SK-N-SH (cell line): ENCODE results near the gene TWNK. TPM values are rescaled to one million over a fixed set of nuclear protein-coding genes. Genes with fewer than 3 reads are reported as not detected.

Experiments
- CTCF ChIA-PET: fragments of 300-600, 350-600 bp; formaldehyde crosslinking; extraction: SDS; loops from one replicate; lab custom pipeline; 2021; lab: Yijun Ruan, JAX
- POLR2A ChIA-PET: fragments of 350-600 bp; sonication (Branson Sonifier 250); formaldehyde crosslinking; extraction: SDS; loops from one replicate; lab custom pipeline; 2020; ENCODE audit warnings: antibody characterized with exemption, inconsistent platforms; lab: Yijun Ruan, JAX
- DNase-seq: peaks from one replicate; pipeline ENCODE4 v3.0.0; 2012
- H2AFZ ChIP-seq: fragments of 200-600 bp; sonication (generic); 2 replicates; pipeline ENCODE4 v1.8.1; 2016; ENCODE audit warnings: antibody characterized with exemption, mild to moderate bottlenecking, low read depth
- H3F3A ChIP-seq: fragments of 200-600 bp; sonication (generic); replicated peaks from 2 replicates; pipeline ENCODE3; 2016; ENCODE audit warnings: antibody characterized with exemption, mild to moderate bottlenecking; ENCODE audit not compliant: insufficient read depth
- H3K27ac ChIP-seq, 2 experiments: fragments of 200-500 bp in 1 of 2; fragments of 200-600 bp in 1 of 2; sonication (Bioruptor generic) in 1 of 2; sonication (generic), shearing (Covaris generic) in 1 of 2; 2 replicates each; pipeline versions ENCODE4 v1.5.1 to v1.6.1; 2014 to 2016; ENCODE audit warnings: low read depth in 2 of 2, inconsistent platforms in 1 of 2, low read length in 1 of 2, mild to moderate bottlenecking in 1 of 2, mixed read lengths in 1 of 2
- H3K27me3 ChIP-seq: fragments of 200-600 bp; sonication (generic), shearing (Covaris generic); 2 replicates; pipeline ENCODE4 v1.6.1; 2016; ENCODE audit warnings: mixed run types; ENCODE audit not compliant: insufficient read depth
- H3K36me3 ChIP-seq, 2 experiments: fragments of 200-500 bp in 1 of 2; fragments of 200-600 bp in 1 of 2; sonication (Bioruptor generic) in 1 of 2; sonication (generic) in 1 of 2; replicated peaks in 1 of 2; 2 replicates each; pipeline versions ENCODE3 to v1.5.1; 2014 to 2016; ENCODE audit warnings: low read length in 1 of 2, mild to moderate bottlenecking in 1 of 2; ENCODE audit not compliant: insufficient read depth in 2 of 2, control insufficient read depth in 1 of 2
- H3K4me1 ChIP-seq, 2 experiments: fragments of 200-500 bp in 1 of 2; fragments of 200-600 bp in 1 of 2; sonication (Bioruptor generic) in 1 of 2; sonication (generic), shearing (Covaris generic) in 1 of 2; 2 replicates each; pipeline versions ENCODE4 v1.5.1 to v1.6.1; 2014 to 2016; ENCODE audit warnings: low read depth in 1 of 2, low read length in 1 of 2, mixed run types in 1 of 2; ENCODE audit not compliant: insufficient read depth in 2 of 2, control insufficient read depth in 1 of 2
- H3K4me2 ChIP-seq: fragments of 200-600 bp; sonication (generic), shearing (Covaris generic); 2 replicates; pipeline ENCODE4 v1.6.1; 2017; ENCODE audit warnings: mixed run types
- H3K4me3 ChIP-seq, 2 experiments: fragments of 200-500 bp in 1 of 2; fragments of 200-600 bp in 1 of 2; sonication (Bioruptor generic) in 1 of 2; sonication (generic), shearing (Covaris generic) in 1 of 2; 2 replicates each; pipeline versions ENCODE4 v1.5.1 to v1.8.1; 2014 to 2016; ENCODE audit warnings: low read depth in 2 of 2, inconsistent platforms in 1 of 2, low read length in 1 of 2, mild to moderate bottlenecking in 1 of 2, mixed read lengths in 1 of 2, moderate library complexity in 1 of 2
- H3K79me2 ChIP-seq: fragments of 200-600 bp; sonication (generic); 2 replicates; pipeline ENCODE4 v1.8.1; 2017; ENCODE audit warnings: mild to moderate bottlenecking; ENCODE audit not compliant: insufficient read depth
- H3K9ac ChIP-seq: fragments of 200-600 bp; sonication (generic); 2 replicates; pipeline ENCODE4 v1.6.1; 2017; ENCODE audit warnings: mixed run types
- H3K9me2 ChIP-seq: fragments of 200-600 bp; sonication (generic); 2 replicates; pipeline ENCODE4 v1.6.1; 2017; ENCODE audit warnings: mixed run types
- H3K9me3 ChIP-seq: fragments of 200-600 bp; sonication (generic); 2 replicates; pipeline ENCODE4 v1.6.1; 2017; ENCODE audit warnings: mixed run types, mild to moderate bottlenecking, moderate library complexity
- H4K20me1 ChIP-seq: fragments of 200-600 bp; sonication (generic); 2 replicates; pipeline ENCODE4 v1.6.1; 2017; ENCODE audit warnings: mild to moderate bottlenecking, mixed run types; ENCODE audit not compliant: insufficient read depth
- CHD2 ChIP-seq: fragments of 150-350 bp; IDR thresholded peaks from 2 replicates; pipeline ENCODE4 v1.6.1; 2018; ENCODE audit warnings: low read length; ENCODE audit not compliant: partially characterized antibody
- FOXJ3 ChIP-seq: sonication (generic); formaldehyde crosslinking; IDR thresholded peaks from 2 replicates; pipeline ENCODE4 v1.5.1; 2020; ENCODE audit warnings: mild to moderate bottlenecking, missing genetic modification reagents
- GABPA ChIP-seq: IDR thresholded peaks from 2 replicates; pipeline ENCODE4 v1.4.0; 2012; ENCODE audit warnings: low read depth, mild to moderate bottlenecking
- JUND ChIP-seq: IDR thresholded peaks from 2 replicates; pipeline ENCODE4 v1.4.0; 2012
- MEF2A ChIP-seq: IDR thresholded peaks from 2 replicates; pipeline ENCODE4 v1.4.0; 2012; ENCODE audit warnings: low read depth, borderline replicate concordance
- NFIC ChIP-seq: IDR thresholded peaks from 2 replicates; pipeline ENCODE4 v1.4.0; 2012; ENCODE audit warnings: borderline replicate concordance
- NRF1 ChIP-seq: IDR thresholded peaks from 2 replicates; pipeline ENCODE4 v1.6.1; 2012; ENCODE audit warnings: low read depth, mild to moderate bottlenecking, low read length
- RAD21 ChIP-seq: IDR thresholded peaks from 2 replicates; pipeline ENCODE4 v1.6.1; 2012; ENCODE audit warnings: mild to moderate bottlenecking, low read length
- RFX5 ChIP-seq: IDR thresholded peaks from 2 replicates; pipeline ENCODE4 v1.6.1; 2012; ENCODE audit warnings: mild to moderate bottlenecking, improper control_type of control experiment, low read length
- RXRA ChIP-seq: IDR thresholded peaks from 2 replicates; pipeline ENCODE4 v1.4.0; 2012; ENCODE audit warnings: low read depth, mild to moderate bottlenecking, borderline replicate concordance
- SIN3A ChIP-seq: IDR thresholded peaks from 2 replicates; pipeline ENCODE4 v1.6.1; 2012; ENCODE audit warnings: low read depth, mild to moderate bottlenecking, low read length, moderate library complexity, borderline replicate concordance
- TEAD4 ChIP-seq: IDR thresholded peaks from 2 replicates; pipeline ENCODE4 v1.4.0; 2012; ENCODE audit warnings: mild to moderate bottlenecking, borderline replicate concordance; ENCODE audit not compliant: insufficient read depth
- YY1 ChIP-seq: IDR thresholded peaks from 2 replicates; pipeline ENCODE4 v1.4.0; 2012; ENCODE audit warnings: low read depth, mild to moderate bottlenecking
- WGBS: methylation state at CpG from one replicate; pipeline ENCODE4 v1.1.6; 2017; ENCODE audit warnings: low lambda C conversion rate; 5-methylcytosine and 5-hydroxymethylcytosine counted together
- polyA plus RNA-seq, 3 experiments: library from polyadenylated mRNA; depleted of rRNA; stranded (reverse); fragments of >200 nt; gene quantifications; 2 replicates each; pipeline ENCODE4 v1.2.3, GENCODE V29; 2012
- TF ChIP-seq, protein P1 (sequence below): fragments of 200-600 bp; sonication (generic); IDR thresholded peaks from 2 replicates; pipeline ENCODE4 v1.6.1; 2017; ENCODE audit warnings: antibody characterized with exemption, mild to moderate bottlenecking, moderate library complexity
- TF ChIP-seq, protein P2 (sequence below): fragments of 150-350 bp; IDR thresholded peaks from 2 replicates; pipeline ENCODE4 v1.6.1; 2017; ENCODE audit warnings: antibody characterized with exemption, low read length, low read depth, borderline replicate concordance
- TF ChIP-seq, protein P3 (sequence below): IDR thresholded peaks from 2 replicates; pipeline ENCODE4 v1.4.0; 2012; ENCODE audit warnings: low read depth, borderline replicate concordance
- TF ChIP-seq, protein P4 (sequence below): IDR thresholded peaks from 2 replicates; pipeline ENCODE4 v1.4.0; 2012; ENCODE audit warnings: low read depth
- TF ChIP-seq, protein P5 (sequence below): IDR thresholded peaks from 2 replicates; pipeline ENCODE4; 2012
- TF ChIP-seq, protein P6 (sequence below): IDR thresholded peaks from 2 replicates; pipeline ENCODE4 v1.6.1; 2012; ENCODE audit warnings: mild to moderate bottlenecking, low read depth, low read length, moderate library complexity

TWNK gene
- polyA plus RNA-seq, 1 of the 3 experiments (the other 2 are of a cell fraction), result 16.4 TPM

DNA sequence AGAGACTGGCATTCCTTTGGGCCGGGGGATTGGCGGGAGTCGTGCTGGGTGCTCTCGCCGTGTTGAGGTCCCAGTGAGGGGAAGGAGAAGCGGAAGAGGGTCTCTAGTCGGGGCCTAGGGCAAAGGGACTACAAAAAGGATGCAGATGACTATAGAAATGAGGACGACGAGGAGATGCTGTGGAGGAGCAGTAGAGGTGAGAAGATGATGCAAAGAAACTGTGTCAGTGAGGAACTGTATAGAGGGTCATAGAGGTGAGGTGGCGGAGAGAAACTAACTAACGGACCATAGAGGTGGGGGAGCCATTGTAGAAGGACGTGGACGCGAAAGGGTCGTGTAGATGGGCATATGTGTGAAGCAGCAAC lies 324 bp downstream of the TWNK start:
- H3F3A ChIP-seq, result no peaks in the 10 kb centered on the region
- H4K20me1 ChIP-seq, result 0 out of 2 replicates have a peak, but pooled peaks cover 4% of the 10 kb centered on the region
- H3K9ac ChIP-seq, result peak overlapping the region; percentile 84
- peak overlapping the region; percentile 85 to 98 for H3K4me3 ChIP-seq
- no peaks in the 10 kb centered on the region for H3K9me2 ChIP-seq
- peaks cover 21 to 45% of the 10 kb centered on the region in 2 experiments for H3K4me1 ChIP-seq
- peak overlapping the region; percentile 98 for H3K4me2 ChIP-seq
- CTCF ChIA-PET, result interaction anchor here (0.7 to 24.5 kb wide), 5 partner anchors 10 to 29 kb away, joined by 3 to 443 read pairs (median 17); partner anchors contain the start of gene LZTS2
- no peaks in the 10 kb centered on the region for H3K9me3 ChIP-seq
- H3K36me3 ChIP-seq, result peaks cover 29 to 47% of the 10 kb centered on the region in 2 experiments
- peak overlapping the region; percentile 56 to 95; a peak in 2 of 4 replicates for H3K27ac ChIP-seq
- DNase-seq, result no peak
- H2AFZ ChIP-seq, result peak overlapping the region; percentile 90
- H3K79me2 ChIP-seq, result peaks cover 57% of the 10 kb centered on the region
- POLR2A ChIA-PET, result interaction anchor here (0.8 to 1.0 kb wide), 2 partner anchors 10 to 19 kb away, joined by 3 read pairs; no protein-coding TSS in a partner anchor
- H3K27me3 ChIP-seq, result no peaks in the 10 kb centered on the region
- under 1% methylated on average over 15 of the region's 15 CpGs for WGBS
- TF ChIP-seq, protein P1, sequence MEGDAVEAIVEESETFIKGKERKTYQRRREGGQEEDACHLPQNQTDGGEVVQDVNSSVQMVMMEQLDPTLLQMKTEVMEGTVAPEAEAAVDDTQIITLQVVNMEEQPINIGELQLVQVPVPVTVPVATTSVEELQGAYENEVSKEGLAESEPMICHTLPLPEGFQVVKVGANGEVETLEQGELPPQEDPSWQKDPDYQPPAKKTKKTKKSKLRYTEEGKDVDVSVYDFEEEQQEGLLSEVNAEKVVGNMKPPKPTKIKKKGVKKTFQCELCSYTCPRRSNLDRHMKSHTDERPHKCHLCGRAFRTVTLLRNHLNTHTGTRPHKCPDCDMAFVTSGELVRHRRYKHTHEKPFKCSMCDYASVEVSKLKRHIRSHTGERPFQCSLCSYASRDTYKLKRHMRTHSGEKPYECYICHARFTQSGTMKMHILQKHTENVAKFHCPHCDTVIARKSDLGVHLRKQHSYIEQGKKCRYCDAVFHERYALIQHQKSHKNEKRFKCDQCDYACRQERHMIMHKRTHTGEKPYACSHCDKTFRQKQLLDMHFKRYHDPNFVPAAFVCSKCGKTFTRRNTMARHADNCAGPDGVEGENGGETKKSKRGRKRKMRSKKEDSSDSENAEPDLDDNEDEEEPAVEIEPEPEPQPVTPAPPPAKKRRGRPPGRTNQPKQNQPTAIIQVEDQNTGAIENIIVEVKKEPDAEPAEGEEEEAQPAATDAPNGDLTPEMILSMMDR, result no peak
- TF ChIP-seq MEF2A (no peak), TEAD4 (no peak), SIN3A (no peak), RFX5 (no peak), NRF1 (no peak), NFIC (no peak), FOXJ3 (CRISPR knock-in tag) (no peak), RXRA (no peak), GABPA (no peak; the same call in 1 of the 2 replicates), RAD21 (no peak), CHD2 (no peak), YY1 (no peak), JUND (no peak)
- TF ChIP-seq, protein P2, sequence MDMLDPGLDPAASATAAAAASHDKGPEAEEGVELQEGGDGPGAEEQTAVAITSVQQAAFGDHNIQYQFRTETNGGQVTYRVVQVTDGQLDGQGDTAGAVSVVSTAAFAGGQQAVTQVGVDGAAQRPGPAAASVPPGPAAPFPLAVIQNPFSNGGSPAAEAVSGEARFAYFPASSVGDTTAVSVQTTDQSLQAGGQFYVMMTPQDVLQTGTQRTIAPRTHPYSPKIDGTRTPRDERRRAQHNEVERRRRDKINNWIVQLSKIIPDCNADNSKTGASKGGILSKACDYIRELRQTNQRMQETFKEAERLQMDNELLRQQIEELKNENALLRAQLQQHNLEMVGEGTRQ, result no peak
- TF ChIP-seq, protein P3, sequence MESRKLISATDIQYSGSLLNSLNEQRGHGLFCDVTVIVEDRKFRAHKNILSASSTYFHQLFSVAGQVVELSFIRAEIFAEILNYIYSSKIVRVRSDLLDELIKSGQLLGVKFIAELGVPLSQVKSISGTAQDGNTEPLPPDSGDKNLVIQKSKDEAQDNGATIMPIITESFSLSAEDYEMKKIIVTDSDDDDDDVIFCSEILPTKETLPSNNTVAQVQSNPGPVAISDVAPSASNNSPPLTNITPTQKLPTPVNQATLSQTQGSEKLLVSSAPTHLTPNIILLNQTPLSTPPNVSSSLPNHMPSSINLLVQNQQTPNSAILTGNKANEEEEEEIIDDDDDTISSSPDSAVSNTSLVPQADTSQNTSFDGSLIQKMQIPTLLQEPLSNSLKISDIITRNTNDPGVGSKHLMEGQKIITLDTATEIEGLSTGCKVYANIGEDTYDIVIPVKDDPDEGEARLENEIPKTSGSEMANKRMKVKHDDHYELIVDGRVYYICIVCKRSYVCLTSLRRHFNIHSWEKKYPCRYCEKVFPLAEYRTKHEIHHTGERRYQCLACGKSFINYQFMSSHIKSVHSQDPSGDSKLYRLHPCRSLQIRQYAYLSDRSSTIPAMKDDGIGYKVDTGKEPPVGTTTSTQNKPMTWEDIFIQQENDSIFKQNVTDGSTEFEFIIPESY, result no peak
- TF ChIP-seq, protein P4, sequence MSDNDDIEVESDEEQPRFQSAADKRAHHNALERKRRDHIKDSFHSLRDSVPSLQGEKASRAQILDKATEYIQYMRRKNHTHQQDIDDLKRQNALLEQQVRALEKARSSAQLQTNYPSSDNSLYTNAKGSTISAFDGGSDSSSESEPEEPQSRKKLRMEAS, result no peak
- TF ChIP-seq, protein P5, sequence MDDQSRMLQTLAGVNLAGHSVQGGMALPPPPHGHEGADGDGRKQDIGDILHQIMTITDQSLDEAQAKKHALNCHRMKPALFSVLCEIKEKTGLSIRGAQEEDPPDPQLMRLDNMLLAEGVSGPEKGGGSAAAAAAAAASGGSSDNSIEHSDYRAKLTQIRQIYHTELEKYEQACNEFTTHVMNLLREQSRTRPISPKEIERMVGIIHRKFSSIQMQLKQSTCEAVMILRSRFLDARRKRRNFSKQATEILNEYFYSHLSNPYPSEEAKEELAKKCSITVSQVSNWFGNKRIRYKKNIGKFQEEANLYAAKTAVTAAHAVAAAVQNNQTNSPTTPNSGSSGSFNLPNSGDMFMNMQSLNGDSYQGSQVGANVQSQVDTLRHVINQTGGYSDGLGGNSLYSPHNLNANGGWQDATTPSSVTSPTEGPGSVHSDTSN, result no peak
- TF ChIP-seq, protein P6, sequence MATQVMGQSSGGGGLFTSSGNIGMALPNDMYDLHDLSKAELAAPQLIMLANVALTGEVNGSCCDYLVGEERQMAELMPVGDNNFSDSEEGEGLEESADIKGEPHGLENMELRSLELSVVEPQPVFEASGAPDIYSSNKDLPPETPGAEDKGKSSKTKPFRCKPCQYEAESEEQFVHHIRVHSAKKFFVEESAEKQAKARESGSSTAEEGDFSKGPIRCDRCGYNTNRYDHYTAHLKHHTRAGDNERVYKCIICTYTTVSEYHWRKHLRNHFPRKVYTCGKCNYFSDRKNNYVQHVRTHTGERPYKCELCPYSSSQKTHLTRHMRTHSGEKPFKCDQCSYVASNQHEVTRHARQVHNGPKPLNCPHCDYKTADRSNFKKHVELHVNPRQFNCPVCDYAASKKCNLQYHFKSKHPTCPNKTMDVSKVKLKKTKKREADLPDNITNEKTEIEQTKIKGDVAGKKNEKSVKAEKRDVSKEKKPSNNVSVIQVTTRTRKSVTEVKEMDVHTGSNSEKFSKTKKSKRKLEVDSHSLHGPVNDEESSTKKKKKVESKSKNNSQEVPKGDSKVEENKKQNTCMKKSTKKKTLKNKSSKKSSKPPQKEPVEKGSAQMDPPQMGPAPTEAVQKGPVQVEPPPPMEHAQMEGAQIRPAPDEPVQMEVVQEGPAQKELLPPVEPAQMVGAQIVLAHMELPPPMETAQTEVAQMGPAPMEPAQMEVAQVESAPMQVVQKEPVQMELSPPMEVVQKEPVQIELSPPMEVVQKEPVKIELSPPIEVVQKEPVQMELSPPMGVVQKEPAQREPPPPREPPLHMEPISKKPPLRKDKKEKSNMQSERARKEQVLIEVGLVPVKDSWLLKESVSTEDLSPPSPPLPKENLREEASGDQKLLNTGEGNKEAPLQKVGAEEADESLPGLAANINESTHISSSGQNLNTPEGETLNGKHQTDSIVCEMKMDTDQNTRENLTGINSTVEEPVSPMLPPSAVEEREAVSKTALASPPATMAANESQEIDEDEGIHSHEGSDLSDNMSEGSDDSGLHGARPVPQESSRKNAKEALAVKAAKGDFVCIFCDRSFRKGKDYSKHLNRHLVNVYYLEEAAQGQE, result no peak
